ENCODE measurements around the gene ETDC.

DNA sequence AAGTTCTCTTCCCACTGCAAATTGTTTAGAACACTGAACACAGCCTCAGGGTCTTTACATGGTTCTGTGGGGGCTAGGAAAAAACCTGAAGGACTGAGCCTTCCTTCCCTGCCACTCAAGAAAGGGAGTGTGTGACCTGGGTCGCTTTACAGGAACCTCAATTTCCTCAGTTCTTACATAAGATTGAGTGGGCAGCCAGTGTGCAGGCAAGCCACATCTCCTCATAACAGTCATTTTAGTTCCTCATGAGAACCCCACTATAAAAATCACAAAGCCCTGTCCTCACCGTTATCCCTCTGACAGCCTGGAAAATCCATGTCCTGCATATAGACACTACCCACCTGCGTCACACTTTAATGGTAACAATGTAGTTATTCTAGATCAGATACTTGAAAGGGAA is 2.1 kb upstream of the ETDC start:
- TF ChIP-seq, protein P1, sequence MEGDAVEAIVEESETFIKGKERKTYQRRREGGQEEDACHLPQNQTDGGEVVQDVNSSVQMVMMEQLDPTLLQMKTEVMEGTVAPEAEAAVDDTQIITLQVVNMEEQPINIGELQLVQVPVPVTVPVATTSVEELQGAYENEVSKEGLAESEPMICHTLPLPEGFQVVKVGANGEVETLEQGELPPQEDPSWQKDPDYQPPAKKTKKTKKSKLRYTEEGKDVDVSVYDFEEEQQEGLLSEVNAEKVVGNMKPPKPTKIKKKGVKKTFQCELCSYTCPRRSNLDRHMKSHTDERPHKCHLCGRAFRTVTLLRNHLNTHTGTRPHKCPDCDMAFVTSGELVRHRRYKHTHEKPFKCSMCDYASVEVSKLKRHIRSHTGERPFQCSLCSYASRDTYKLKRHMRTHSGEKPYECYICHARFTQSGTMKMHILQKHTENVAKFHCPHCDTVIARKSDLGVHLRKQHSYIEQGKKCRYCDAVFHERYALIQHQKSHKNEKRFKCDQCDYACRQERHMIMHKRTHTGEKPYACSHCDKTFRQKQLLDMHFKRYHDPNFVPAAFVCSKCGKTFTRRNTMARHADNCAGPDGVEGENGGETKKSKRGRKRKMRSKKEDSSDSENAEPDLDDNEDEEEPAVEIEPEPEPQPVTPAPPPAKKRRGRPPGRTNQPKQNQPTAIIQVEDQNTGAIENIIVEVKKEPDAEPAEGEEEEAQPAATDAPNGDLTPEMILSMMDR (IDR thresholded peaks at IDR 0.05): no peak
- no peak for TF ChIP-seq POLR2A (IDR thresholded peaks at IDR 0.05)
